GM19099 (cell line): ENCODE measurements around the gene SMARCA4.

Experiments used
- POLR2A ChIP-seq: IDR thresholded peaks from 3 replicates; pipeline ENCODE4 v1.6.1; 2011; ENCODE audit warnings: low read depth; ENCODE audit not compliant: insufficient read length; ENCODE audit errors: extremely low read depth

The SMARCA4 gene

GRCh38 chr19:11106477-11106876, 145.6 kb downstream of the SMARCA4 start:
- no peak for TF ChIP-seq POLR2A

DNA sequence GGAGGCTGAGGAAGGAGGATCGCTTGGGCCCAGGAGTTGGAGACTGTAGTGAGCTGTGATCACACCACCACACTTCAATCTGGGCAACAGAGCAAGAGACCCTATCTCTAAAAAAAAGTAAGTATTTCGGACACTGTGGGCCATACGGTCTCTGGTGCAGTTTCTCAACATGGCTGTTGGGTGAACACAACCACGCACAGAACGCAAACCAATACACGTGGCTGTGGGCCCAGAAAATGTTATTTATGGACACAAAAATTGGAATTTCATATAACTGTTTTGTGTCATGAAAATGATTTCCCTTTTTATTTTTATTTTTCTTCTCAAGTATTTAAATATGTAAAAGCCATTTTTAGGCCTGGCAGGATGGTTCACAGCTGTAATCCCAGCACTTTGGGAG, 147.9 kb downstream of the SMARCA4 start:
- no peak for TF ChIP-seq POLR2A

DNA sequence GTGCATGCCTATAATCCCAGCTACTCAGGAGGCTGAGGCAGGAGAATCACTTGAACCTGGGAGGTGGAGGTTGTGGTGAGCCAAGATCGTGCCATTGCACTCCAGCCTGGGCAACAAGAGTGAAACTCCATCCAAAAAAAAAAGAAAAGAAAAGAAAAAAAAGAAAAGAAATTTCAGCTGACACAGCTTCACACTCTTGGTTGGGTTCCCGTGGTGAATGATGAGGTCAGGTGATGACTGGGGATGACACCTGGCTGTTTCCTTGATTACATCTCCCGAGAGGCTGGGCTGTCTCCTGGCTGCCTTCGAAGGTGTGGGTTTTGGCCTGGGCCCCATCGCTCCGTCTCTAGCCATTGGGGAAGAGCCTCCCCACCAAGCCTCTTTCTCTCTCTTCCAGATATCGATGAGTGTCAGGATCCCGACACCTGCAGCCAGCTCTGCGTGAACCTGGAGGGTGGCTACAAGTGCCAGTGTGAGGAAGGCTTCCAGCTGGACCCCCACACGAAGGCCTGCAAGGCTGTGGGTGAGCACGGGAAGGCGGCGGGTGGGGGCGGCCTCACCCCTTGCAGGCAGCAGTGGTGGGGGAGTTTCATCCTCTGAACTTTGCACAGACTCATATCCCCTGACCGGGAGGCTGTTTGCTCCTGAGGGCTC, 150.4 kb downstream of the SMARCA4 start:
- peak; percentile 8 for TF ChIP-seq POLR2A

DNA sequence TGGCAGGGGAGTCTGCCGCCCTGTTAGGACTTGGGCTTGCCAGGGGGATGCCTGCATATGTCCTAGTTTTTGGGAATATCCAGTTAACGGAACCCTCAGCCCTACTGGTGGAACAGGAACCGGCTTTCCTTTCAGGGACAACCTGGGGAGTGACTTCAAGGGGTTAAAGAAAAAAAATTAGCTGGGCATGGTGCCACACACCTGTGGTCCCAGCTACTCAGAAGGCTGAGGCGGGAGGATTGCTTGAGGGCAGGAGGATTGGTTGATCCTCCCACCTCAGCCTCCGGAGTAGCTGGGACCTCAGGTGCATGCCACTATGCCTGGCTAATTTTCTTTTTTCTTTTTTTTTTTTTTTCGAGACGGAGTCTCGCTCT, 150.9 kb downstream of the SMARCA4 start:
- no peak for TF ChIP-seq POLR2A
